ENCODE data around the gene PGK1. TPM values are rescaled to one million over a fixed set of nuclear protein-coding genes. Genes with fewer than 3 reads are reported as not detected.

The PGK1 gene
- total RNA-seq, 2 donors from 2014 or later: 277 to 296 TPM

GRCh38 chrX:78168065-78168464 lies 64.0 kb downstream of the PGK1 start:
- Histone ChIP-seq H3K27ac (ENCODE audit: low read depth, low read length) (no peak overlapping the region), H3K9me3 (ENCODE audit: control insufficient read depth, low read length) (no peaks in the 10 kb centered on the region), H3K9ac (ENCODE audit: extremely low read depth, low read length, poor library complexity, severe bottlenecking) (no peak overlapping the region), H3K36me3 (ENCODE audit: control insufficient read depth, insufficient read depth, low read length) (no peaks in the 10 kb centered on the region), H3K4me1 (ENCODE audit: control insufficient read depth, insufficient read depth, low read length) (no peaks in the 10 kb centered on the region), H3K4me3 (ENCODE audit: low read length) (no peak overlapping the region), H3K27me3 (ENCODE audit: control insufficient read depth, insufficient read depth, low read length, poor library complexity, severe bottlenecking) (no peaks in the 10 kb centered on the region)
- Mint-ChIP-seq H3K4me1 (no peaks in the 10 kb centered on the region), H3K9me3 (peaks cover 28% of the 10 kb centered on the region), H3K27me3 (ENCODE audit: insufficient read depth) (no peaks in the 10 kb centered on the region), H3K27ac (no peak overlapping the region), H3K36me3 (ENCODE audit: low read depth) (peaks cover 3% of the 10 kb centered on the region), H3K4me3 (no peak overlapping the region)
- TF ChIP-seq, protein P1, sequence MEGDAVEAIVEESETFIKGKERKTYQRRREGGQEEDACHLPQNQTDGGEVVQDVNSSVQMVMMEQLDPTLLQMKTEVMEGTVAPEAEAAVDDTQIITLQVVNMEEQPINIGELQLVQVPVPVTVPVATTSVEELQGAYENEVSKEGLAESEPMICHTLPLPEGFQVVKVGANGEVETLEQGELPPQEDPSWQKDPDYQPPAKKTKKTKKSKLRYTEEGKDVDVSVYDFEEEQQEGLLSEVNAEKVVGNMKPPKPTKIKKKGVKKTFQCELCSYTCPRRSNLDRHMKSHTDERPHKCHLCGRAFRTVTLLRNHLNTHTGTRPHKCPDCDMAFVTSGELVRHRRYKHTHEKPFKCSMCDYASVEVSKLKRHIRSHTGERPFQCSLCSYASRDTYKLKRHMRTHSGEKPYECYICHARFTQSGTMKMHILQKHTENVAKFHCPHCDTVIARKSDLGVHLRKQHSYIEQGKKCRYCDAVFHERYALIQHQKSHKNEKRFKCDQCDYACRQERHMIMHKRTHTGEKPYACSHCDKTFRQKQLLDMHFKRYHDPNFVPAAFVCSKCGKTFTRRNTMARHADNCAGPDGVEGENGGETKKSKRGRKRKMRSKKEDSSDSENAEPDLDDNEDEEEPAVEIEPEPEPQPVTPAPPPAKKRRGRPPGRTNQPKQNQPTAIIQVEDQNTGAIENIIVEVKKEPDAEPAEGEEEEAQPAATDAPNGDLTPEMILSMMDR (conservative IDR thresholded peaks at IDR 0.05): no peak
- no peak for DNase-seq

Other genes with a start within 250 kb of the PGK1 start
- gene MAGT1, start 208.8 kb upstream of the PGK1 start, total RNA-seq: 10 to 100 TPM; 40.0 to 54.1 TPM
- 100 to 1,000 TPM; 190 to 193 TPM for gene COX7B, start 204.8 kb upstream of the PGK1 start, total RNA-seq
- 1 to 10 TPM; 4.4 to 5.8 TPM for gene ATP7A, start 193.6 kb upstream of the PGK1 start, total RNA-seq
- gene PGAM4, start 134.6 kb upstream of the PGK1 start, total RNA-seq: under 1 TPM in 1 of 2 donors, not detected in 1; 0.51 TPM
- 10 to 100 TPM; 44.0 to 53.1 TPM for gene TAF9B, start 35.4 kb downstream of the PGK1 start, total RNA-seq
- gene CYSLTR1, start 223.4 kb downstream of the PGK1 start, total RNA-seq: under 1 TPM; 0.11 to 0.24 TPM